HG02938 (cell line): ENCODE measurements around the gene GPR156.

Experiments used
- ATAC-seq: cut with Tn5 transposase; IDR thresholded peaks from one replicate; pipeline ENCODE4 v1.9.1; 2021; ENCODE audit warnings: mild to moderate bottlenecking, moderate library complexity; ENCODE audit not compliant: unreplicated experiment

The GPR156 gene

DNA sequence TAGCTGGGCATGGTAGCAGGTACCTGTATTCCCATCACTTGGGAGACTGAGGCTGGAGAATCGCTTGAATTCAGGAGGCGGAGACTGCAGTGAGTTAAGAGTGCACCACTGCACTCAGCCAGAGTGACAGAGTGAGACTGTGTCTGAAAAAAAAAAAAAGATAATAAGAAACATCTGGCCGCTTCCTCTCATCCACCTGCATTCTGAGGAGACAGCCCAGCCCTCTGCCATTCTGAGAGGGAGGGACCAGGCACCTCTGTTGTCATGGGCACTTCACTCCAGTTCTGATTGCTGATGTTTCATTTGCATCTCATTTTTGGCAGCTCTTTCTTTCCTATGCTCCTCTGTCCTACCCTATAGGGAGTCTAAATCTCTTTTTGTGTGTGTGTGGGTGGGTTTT, 154.4 kb downstream of the GPR156 start:
- no peak for ATAC-seq

DNA sequence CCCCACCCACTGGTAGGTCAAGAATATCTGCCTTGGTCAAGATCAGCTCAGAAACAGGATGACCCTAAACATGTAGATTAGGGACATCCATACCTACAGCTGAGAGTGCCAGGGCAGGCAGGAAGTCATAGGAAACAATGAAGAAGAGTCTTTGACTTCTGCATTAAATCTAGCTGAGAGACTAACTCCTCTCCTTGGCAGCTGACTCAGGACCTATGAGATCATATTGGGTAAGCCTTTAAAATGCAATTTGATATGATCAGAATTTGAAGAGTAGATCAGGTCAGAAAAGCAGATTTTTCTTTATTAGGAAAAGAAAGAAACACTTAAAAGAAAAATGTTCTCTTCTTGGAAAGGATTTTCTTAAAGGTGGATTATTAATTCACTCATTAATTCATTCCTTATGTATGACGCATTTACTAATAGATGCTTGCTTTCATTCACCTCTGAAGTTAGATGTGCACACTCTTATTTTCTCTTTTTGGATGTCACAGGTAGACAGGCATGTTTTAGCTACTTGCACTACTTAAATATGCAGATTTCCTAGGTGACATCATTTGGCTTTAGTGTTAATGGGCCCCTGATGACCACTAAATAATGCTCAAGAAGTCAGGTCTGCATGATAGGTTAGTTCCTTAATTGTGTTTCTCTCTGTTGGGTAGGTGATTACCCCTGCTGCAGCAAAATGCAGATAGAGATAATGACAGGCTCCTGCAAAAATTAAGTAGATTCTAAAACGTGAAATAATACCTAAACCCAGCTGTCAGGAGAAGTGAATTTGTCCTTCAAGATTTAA, 155.1 kb downstream of the GPR156 start:
- no peak for ATAC-seq

GRCh38 chr3:120129051-120129450, 156.0 kb downstream of the GPR156 start:
- no peak for ATAC-seq

- ATAC-seq: no peak
Measured at GRCh38 chr3:120125992-120126391, 159.0 kb downstream of the GPR156 start.

DNA sequence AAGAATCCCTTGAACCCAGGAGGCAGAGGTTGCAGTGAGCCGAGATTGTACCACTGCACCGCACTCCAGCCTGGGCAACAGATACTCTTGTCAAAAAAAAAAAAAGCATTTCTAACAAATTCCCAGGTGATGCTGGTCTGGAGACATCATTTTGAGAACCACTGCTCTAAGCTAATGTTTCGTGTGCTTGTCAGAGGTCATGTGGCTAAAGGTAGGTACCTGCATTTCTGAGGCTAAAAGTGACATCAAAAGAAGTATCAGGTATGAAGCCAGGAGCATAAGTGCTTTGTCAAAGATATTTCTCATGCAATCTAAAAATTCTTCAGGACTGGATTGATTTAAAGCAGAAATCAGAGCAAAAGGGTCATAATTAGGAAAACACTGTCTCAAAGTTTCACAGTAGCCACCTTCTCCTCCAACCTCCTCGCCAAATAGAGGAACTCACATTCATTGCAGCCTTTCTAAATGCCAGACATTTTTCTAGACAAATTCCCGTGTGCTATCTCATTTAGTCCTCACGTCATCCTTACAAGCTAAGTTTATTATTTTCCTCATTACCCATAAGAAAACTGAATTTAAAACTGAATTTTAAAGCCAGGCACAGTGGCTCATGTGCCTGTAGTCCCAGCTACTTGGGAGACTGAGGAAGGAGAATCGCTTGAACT, 165.0 kb downstream of the GPR156 start:
- ATAC-seq: no peak
